ENCODE results near the gene TRIM69.

Gene TRIM69

GRCh38 chr15:44808557-44808956 is 72.2 kb downstream of the TRIM69 start:
- no peak for DNase-seq (ENCODE audit: low spot score)

DNA sequence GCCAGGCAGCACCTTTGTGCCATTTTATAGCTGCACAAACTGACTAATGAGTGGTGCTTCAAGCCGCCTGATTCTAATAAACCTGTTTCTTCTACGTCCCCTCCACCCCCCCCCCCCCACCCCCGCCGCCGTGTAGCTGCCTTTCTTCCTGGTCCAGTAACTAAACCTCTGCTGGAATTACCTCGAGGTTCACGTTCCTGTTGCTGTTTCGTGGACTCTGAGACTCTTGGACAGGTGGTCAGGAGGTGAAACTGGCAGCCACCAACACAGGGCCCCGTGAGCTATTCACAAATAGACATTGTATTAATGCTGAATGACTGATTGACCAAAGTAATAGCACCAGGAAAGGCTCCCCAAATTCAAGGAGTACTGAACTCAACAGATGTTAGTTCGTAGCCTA is 73.9 kb downstream of the TRIM69 start:
- DNase-seq (ENCODE audit: low spot score), result no peak

DNA sequence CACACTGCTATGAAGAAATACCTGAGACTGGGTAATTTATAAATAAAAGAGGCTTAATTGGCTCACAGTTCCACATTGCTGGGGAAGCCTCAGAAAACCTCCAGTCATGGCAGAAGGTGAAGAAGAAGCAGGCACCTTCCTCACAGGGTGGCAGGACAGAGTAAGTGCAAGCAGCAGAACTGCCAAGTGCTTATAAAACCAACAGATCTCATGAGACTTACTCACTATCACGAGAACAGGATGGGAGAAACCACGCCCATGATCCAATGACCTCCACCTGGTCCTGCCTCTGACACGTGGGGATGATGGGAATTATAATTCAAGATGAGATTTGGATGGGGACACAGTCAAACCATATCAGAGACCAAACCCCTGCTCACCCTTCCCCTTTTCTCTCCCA is 75.0 kb downstream of the TRIM69 start:
- DNase-seq (ENCODE audit: low spot score), result no peak

GRCh38 chr15:44812029-44812517 is 75.7 kb downstream of the TRIM69 start:
- DNase-seq (ENCODE audit: low spot score), result no peak

GRCh38 chr15:44813231-44813630 is 76.9 kb downstream of the TRIM69 start:
- no peak for DNase-seq (ENCODE audit: low spot score)

Measured in CD4-positive, alpha-beta T cell treated with Interleukin-6 at 100 ng/mL for 8 hours (primary cell).